ENCODE data around the gene ARHGDIB.
A peak's percentile ranks its signal among the peaks of the same experiment; 100 is the strongest.

The ARHGDIB gene

GRCh38 chr12:14919455-14919854 is 41.9 kb downstream of the ARHGDIB start:
- H3K27ac ChIP-seq = peak overlapping the region; percentile 16; the same call in 1 of the 2 replicates
- TF ChIP-seq, protein P1, sequence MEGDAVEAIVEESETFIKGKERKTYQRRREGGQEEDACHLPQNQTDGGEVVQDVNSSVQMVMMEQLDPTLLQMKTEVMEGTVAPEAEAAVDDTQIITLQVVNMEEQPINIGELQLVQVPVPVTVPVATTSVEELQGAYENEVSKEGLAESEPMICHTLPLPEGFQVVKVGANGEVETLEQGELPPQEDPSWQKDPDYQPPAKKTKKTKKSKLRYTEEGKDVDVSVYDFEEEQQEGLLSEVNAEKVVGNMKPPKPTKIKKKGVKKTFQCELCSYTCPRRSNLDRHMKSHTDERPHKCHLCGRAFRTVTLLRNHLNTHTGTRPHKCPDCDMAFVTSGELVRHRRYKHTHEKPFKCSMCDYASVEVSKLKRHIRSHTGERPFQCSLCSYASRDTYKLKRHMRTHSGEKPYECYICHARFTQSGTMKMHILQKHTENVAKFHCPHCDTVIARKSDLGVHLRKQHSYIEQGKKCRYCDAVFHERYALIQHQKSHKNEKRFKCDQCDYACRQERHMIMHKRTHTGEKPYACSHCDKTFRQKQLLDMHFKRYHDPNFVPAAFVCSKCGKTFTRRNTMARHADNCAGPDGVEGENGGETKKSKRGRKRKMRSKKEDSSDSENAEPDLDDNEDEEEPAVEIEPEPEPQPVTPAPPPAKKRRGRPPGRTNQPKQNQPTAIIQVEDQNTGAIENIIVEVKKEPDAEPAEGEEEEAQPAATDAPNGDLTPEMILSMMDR (conservative IDR thresholded peaks at IDR 0.05) = no peak

GRCh38 chr12:14915736-14916135 is 45.7 kb downstream of the ARHGDIB start:
- TF ChIP-seq, protein P1 (conservative IDR thresholded peaks at IDR 0.05) = no peak
- no peak overlapping the region for H3K27ac ChIP-seq

DNA sequence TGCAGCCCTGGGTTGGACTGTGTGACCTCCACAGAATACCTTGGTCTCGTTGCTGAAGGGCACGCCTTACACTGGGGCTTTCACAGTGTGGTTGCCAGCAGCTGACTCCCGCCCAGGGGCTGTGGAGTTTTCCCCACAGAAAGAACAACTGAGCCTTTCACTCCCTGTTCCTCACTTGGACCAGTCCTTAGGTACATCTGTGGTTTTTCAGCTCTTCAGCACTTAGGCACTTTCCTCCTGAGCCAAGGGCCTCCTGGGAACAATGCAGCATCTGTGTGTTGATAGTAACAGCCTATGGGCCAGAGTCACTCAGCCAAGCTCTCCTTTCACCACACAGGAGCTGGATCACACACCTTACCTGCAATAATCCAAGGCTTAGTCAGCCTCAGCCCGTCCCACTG is 48.0 kb downstream of the ARHGDIB start:
- TF ChIP-seq, protein P1 (conservative IDR thresholded peaks at IDR 0.05) = no peak
- H3K27ac ChIP-seq = no peak overlapping the region

DNA sequence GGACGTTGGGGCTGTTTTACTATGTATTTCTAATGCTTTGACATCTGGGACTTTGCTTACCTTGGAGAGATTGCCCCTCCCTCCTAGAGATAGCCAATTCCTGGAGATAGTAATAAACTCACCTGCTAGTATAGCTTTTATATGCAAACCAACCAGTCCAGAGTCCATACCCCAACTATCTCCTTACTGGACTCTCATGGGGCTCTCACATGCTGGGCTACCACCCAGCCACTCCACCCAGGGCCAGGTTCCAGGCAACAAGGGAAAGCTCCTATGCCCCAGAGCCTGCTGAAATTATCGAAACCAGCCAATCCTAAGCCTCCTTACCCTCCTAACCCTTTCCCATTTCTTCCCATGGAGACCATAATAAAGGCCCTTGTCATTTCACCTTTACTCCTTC is 50.3 kb downstream of the ARHGDIB start:
- no peak overlapping the region for H3K27ac ChIP-seq
- TF ChIP-seq, protein P1 (conservative IDR thresholded peaks at IDR 0.05) = no peak

DNA sequence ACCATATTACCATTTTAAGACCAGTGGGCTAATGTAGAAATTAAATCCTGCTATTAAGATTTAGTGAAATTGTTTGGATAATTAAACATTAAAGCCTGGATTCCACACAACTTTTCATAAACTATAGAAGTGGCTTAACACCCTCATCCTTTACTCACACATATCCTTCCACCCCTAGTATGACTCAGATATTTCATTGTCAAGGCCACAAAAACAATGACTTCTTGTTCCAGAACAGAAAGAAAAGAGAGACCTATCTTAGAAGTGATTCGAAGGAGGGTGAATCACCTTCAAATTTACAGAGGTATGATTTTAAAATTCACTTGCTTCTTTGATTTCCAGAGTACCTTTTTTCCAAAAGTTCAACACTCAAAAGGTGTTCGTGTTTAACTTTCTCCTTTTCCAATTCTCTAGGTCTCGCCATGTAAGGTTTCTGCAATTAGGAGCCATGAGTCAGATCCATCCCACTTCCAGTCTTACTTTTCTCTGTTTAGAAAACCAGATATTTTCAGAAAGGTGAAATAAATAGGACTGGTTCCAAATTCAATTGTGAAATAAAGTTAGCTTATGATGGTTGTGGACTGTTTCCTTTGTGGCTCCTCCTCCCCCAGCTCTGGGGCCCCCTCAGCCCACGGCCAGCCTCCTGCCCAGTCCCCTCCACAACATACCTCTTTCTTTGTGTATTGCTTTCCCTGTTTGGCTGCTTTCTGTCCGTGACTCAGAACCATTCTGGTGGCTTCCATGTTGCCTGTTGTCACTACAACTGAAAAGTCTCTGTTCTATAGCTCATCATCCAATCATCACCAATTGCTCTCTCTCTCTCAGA is 51.1 kb downstream of the ARHGDIB start:
- TF ChIP-seq, protein P1 (conservative IDR thresholded peaks at IDR 0.05) = no peak
- H3K27ac ChIP-seq = no peak overlapping the region

DNA sequence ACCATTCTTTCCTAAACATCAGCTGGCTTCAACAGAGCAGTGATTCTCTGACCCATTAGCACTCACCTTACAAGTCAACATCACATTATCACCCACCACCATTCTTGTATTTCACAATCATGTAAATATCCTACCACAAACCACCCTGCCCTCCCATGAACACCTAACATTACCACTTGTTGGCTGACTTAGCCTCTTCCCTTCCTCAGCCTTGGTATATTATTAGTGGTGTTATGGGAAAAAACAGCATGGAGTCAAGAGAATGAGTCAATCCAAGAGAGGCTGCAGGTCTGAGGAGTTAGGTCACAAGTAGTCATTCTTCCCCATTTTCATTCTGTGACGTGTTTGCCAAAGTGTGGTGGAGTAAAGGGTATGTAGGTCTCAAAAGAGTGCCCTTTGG is 53.4 kb downstream of the ARHGDIB start:
- no peak overlapping the region for H3K27ac ChIP-seq
- TF ChIP-seq, protein P1 (conservative IDR thresholded peaks at IDR 0.05) = no peak

DNA sequence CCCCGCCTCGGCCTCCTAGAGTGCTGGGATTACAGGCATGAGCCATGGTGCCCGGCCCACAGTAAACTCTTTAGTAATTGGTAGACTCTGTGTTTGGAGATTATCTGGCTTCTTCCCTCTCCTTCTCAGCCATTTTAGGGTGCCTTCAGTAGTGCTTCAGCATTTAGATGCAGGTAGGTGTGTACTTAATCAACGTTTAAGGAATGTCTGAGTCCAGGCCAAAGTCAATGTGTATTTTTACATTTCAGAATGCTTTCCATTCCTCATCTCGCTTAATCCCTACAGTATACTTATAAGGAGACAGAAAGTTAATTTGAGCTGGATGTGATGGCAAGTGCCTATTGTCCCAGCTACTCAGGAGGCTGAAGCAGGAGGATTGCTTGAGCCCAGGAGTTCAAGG is 55.3 kb downstream of the ARHGDIB start:
- TF ChIP-seq, protein P1 (conservative IDR thresholded peaks at IDR 0.05) = no peak
- peak overlapping the region; percentile 77 for H3K27ac ChIP-seq

All from VCaP (cell line).